Spleen (tissue), 7 donors: ENCODE measurements around the gene ALPP.

Experiments
- CTCF ChIP-seq, 11 experiments: fragments of 200-600 bp in 7 of 11; fragments of 450-650 bp in 4 of 11; sonication (generic) in 4 of 11; IDR thresholded peaks in 8 of 11; conservative IDR thresholded peaks in 3 of 11; 1 replicate in 7 of 11; 2 replicates in 4 of 11; pipeline versions ENCODE4 v1.4.0 to v1.8.0; 2016 to 2021; ENCODE audit warnings: antibody characterized with exemption in 11 of 11, inconsistent platforms in 4 of 11, mild to moderate bottlenecking in 1 of 11
- POLR2A ChIP-seq, 3 donors: fragments of 450-650 bp; IDR thresholded peaks; one replicate each; pipeline ENCODE4 v1.5.1; 2017; ENCODE audit warnings: antibody characterized with exemption in 3 of 3, mild to moderate bottlenecking in 1 of 3
- POLR2AphosphoS5 ChIP-seq, 3 donors: sonication (generic); formaldehyde crosslinking; IDR thresholded peaks; one replicate each; pipeline ENCODE4 v1.5.1; 2017; ENCODE audit warnings: antibody characterized with exemption in 3 of 3
- donor health status: DM: no; HTN: no; CAD: no; lungs with moderate emphysema.
- donor health status: DM: no; HTN: no; CAD: no.
- donor health status: DM: no; HTN: no; CAD: no.

- TF ChIP-seq POLR2AphosphoS5 (IDR thresholded peaks at IDR 0.05) (no peak), CTCF (IDR thresholded peaks at IDR 0.05 in 8 of 11, conservative IDR thresholded peaks at IDR 0.05 in 3 of 11) (no peak), POLR2A (IDR thresholded peaks at IDR 0.05) (no peak)
Measured at GRCh38 chr2:232367016-232367415, 11.5 kb upstream of the ALPP start.
